GM21717 (cell line): ENCODE results near the gene CAMK1D.
"Not testable (repeated sequence)": the region's sequence is repeated elsewhere in the genome, so short reads cannot be mapped to it uniquely, and the experiment has no call there.

Experiments
- ATAC-seq: cut with Tn5 transposase; IDR thresholded peaks from one replicate; pipeline ENCODE4 v1.9.1; 2021; ENCODE audit warnings: mild to moderate bottlenecking, moderate library complexity; ENCODE audit not compliant: unreplicated experiment

CAMK1D gene

GRCh38 chr10:12806228-12807095 is 457.1 kb downstream of the CAMK1D start:
- no peak for ATAC-seq

- no peak for ATAC-seq
Observed at GRCh38 chr10:12807096-12807755, 457.9 kb downstream of the CAMK1D start.

- no peak for ATAC-seq
Observed at GRCh38 chr10:12808014-12808613, 458.8 kb downstream of the CAMK1D start.

GRCh38 chr10:12810046-12810445 is 460.7 kb downstream of the CAMK1D start:
- not testable (repeated sequence) for ATAC-seq

GRCh38 chr10:12811826-12812225 is 462.5 kb downstream of the CAMK1D start:
- ATAC-seq = no peak

GRCh38 chr10:12812571-12812970 is 463.2 kb downstream of the CAMK1D start:
- ATAC-seq = no peak

- ATAC-seq = no peak
Observed at GRCh38 chr10:12814166-12814565, 464.8 kb downstream of the CAMK1D start.

- ATAC-seq = no peak
Observed at GRCh38 chr10:12819071-12819470, 469.7 kb downstream of the CAMK1D start.

GRCh38 chr10:12819656-12820055 is 470.3 kb downstream of the CAMK1D start:
- no peak for ATAC-seq

- no peak for ATAC-seq
Observed at GRCh38 chr10:12822126-12822892, 473.0 kb downstream of the CAMK1D start.

- ATAC-seq = no peak
Observed at GRCh38 chr10:12822893-12823170, 473.5 kb downstream of the CAMK1D start.

GRCh38 chr10:12823328-12823727 is 474.0 kb downstream of the CAMK1D start:
- ATAC-seq = no peak

GRCh38 chr10:12825260-12825849 is 476.0 kb downstream of the CAMK1D start:
- no peak for ATAC-seq

- ATAC-seq = no peak
Observed at GRCh38 chr10:12826800-12827372, 477.5 kb downstream of the CAMK1D start.

- no peak for ATAC-seq
Observed at GRCh38 chr10:12828736-12829135, 479.4 kb downstream of the CAMK1D start.

- ATAC-seq = no peak
Observed at GRCh38 chr10:12829831-12830390, 480.6 kb downstream of the CAMK1D start.

- ATAC-seq = no peak
Observed at GRCh38 chr10:12832096-12832495, 482.7 kb downstream of the CAMK1D start.

GRCh38 chr10:12833451-12833850 is 484.1 kb downstream of the CAMK1D start:
- no peak for ATAC-seq

GRCh38 chr10:12834116-12834665 is 484.8 kb downstream of the CAMK1D start:
- ATAC-seq = no peak

GRCh38 chr10:12834721-12835120 is 485.4 kb downstream of the CAMK1D start:
- ATAC-seq = no peak
